Epithelial cell of esophagus (primary cell): ENCODE measurements around the gene CELF4.
A peak's percentile ranks its signal among the peaks of the same experiment; 100 is the strongest.

Source experiments
- DNase-seq: peaks from one replicate; pipeline ENCODE4 v3.0.0; 2010; ENCODE audit warnings: low read depth
- H3K4me3 ChIP-seq: 2 replicates; pipeline ENCODE4 v1.5.1; 2011; ENCODE audit warnings: mild to moderate bottlenecking, low read length, control low read depth
- TF ChIP-seq, protein P1 (sequence below): IDR thresholded peaks from 2 replicates; pipeline ENCODE4 v1.5.1; 2011; ENCODE audit warnings: low read depth, mild to moderate bottlenecking, low read length, control low read depth, inconsistent platforms; ENCODE audit not compliant: insufficient read depth; ENCODE audit errors: missing control alignments

The CELF4 gene

DNA sequence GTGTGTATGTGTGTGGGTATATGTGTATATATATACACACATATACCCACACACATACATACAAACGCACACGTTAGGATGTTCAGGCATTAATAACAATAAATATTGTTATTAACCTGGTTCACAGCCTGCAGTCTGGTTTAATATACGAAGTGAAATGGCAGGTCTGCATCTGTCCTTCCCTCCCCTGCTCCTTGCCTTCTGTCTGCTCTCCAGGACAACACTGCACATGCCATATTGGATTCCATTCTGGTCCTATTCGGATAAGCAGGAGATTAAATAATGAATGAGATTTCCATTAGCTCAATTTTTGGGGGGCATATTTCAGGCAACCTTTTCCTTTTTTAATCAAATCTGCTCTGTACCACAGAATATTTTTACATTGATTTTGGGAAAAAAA is 158.0 kb downstream of the CELF4 start:
- DNase-seq, result no peak
- TF ChIP-seq, protein P1, sequence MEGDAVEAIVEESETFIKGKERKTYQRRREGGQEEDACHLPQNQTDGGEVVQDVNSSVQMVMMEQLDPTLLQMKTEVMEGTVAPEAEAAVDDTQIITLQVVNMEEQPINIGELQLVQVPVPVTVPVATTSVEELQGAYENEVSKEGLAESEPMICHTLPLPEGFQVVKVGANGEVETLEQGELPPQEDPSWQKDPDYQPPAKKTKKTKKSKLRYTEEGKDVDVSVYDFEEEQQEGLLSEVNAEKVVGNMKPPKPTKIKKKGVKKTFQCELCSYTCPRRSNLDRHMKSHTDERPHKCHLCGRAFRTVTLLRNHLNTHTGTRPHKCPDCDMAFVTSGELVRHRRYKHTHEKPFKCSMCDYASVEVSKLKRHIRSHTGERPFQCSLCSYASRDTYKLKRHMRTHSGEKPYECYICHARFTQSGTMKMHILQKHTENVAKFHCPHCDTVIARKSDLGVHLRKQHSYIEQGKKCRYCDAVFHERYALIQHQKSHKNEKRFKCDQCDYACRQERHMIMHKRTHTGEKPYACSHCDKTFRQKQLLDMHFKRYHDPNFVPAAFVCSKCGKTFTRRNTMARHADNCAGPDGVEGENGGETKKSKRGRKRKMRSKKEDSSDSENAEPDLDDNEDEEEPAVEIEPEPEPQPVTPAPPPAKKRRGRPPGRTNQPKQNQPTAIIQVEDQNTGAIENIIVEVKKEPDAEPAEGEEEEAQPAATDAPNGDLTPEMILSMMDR, result no peak
- H3K4me3 ChIP-seq, result no peak overlapping the region

- DNase-seq, result no peak
- H3K4me3 ChIP-seq, result no peak overlapping the region
- TF ChIP-seq, protein P1, result no peak
Observed at GRCh38 chr18:37405772-37406171, 159.8 kb downstream of the CELF4 start.

DNA sequence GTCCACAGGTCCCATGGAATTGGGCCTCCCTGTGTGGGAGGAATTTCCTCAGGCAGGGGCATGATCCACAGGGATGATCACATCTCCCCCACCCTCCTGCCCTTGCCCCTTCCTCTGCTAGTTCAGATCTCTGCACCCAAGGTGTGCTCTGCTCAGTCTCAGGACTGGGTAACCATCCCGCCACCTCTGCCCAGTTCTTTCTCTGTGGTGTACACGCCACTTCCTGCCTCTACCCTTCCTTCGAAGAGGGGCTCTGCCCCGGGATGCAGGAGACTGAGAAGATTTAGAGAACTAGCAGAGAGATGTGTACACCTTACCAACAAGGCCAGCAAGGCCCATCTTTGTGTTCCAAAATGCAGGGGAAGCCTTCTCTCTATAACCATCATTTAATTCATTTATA is 160.4 kb downstream of the CELF4 start:
- TF ChIP-seq, protein P1, result no peak
- no peak for DNase-seq
- H3K4me3 ChIP-seq, result no peak overlapping the region

DNA sequence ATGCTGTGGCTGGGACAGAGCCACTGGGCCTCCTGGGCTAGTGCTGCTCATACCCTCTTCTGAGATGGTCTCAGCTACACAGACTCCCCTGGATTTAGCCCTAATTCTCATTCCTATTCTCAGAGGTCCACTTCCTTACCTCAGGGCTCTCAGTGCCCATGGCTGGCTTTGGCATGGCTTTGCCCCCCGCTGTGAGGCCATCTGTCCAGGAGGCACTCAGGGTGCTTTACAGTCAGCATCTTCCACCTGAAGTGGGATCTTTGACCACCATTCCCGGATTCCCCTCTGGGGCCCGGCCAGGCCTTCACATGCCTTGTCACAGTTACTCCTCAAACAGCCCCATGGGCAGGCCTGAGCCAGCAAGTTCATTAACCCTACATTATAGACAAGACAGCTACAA is 161.8 kb downstream of the CELF4 start:
- TF ChIP-seq, protein P1, result no peak
- H3K4me3 ChIP-seq, result no peak overlapping the region
- DNase-seq, result no peak

- H3K4me3 ChIP-seq, result no peak overlapping the region
- peak; percentile 20 for DNase-seq
- TF ChIP-seq, protein P1, result no peak
Observed at GRCh38 chr18:37403100-37403781, 162.4 kb downstream of the CELF4 start.

GRCh38 chr18:37402735-37403099 is 162.9 kb downstream of the CELF4 start:
- H3K4me3 ChIP-seq, result no peak overlapping the region
- TF ChIP-seq, protein P1, result no peak
- DNase-seq, result no peak

GRCh38 chr18:37400802-37401201 is 164.8 kb downstream of the CELF4 start:
- H3K4me3 ChIP-seq, result no peak overlapping the region
- TF ChIP-seq, protein P1, result no peak
- DNase-seq, result no peak
